GM23248 (cell line): ENCODE data around the gene DPY19L1.
"Not testable (repeated sequence)": the region's sequence is repeated elsewhere in the genome, so short reads cannot be mapped to it uniquely, and the experiment has no call there.

Source experiments
- EZH2 ChIP-seq: fragments of 200-600 bp; sonication (generic); IDR thresholded peaks from 2 replicates; pipeline ENCODE4 v1.6.1; 2018; ENCODE audit warnings: antibody characterized with exemption, mild to moderate bottlenecking; ENCODE audit not compliant: insufficient read depth, poor library complexity, severe bottlenecking
- EZH2phosphoT487 ChIP-seq: fragments of 200-600 bp; sonication (generic); IDR thresholded peaks from 2 replicates; pipeline ENCODE4 v1.6.1; 2018; ENCODE audit warnings: antibody characterized with exemption, moderate library complexity, mild to moderate bottlenecking, low read depth; ENCODE audit not compliant: insufficient read depth

DNA sequence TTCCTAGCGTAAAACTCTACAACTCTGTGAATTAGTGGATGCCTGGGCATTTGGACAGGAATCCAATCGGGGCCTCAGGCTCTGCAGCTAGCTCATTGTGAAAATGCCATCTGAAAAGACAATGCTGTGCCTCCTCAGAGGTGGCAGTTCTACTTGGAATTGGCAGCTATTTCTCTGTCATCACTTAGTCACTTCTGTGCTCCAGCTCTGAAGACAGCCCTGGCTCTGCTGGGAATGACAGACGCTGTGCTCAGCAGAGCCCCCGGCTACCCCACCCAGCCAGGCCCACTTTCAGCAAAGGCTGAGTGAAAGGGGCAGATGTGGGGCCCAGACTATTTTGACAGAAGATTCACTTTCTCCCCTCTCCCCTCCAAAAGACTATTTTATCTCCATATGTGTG is 119.8 kb downstream of the DPY19L1 start:
- not testable (repeated sequence) for TF ChIP-seq EZH2, EZH2phosphoT487
